Tibial artery (tissue), 4 donors: ENCODE data around the gene PPIL4.

Experiments
- DNase-seq, 2 donors: peaks; one replicate each; pipeline ENCODE4 v3.0.0-alpha.2; 2019
- H3K27ac ChIP-seq, 2 donors: fragments of 200-600 bp; sonication (generic) in 1 of 2; 1 replicate in 1 of 2; 2 replicates in 1 of 2; pipeline ENCODE4 v1.5.1; 2018 to 2019; ENCODE audit warnings: mild to moderate bottlenecking in 1 of 2
- H3K27me3 ChIP-seq, 2 donors: fragments of 200-600 bp; sonication (generic) in 1 of 2; one replicate each; pipeline versions ENCODE4 v1.5.1 to v1.6.0; 2016 to 2019
- H3K36me3 ChIP-seq, 3 donors: fragments of 200-600 bp; sonication (generic) in 2 of 3; one replicate each; pipeline ENCODE4 v1.5.1; 2016 to 2019; ENCODE audit warnings: mild to moderate bottlenecking in 2 of 3
- H3K4me1 ChIP-seq, 4 donors: fragments of 200-600 bp; sonication (generic) in 2 of 4; 1 replicate in 3 of 4; 2 replicates in 1 of 4; pipeline ENCODE4 v1.5.1; 2016 to 2019
- H3K4me3 ChIP-seq, 2 donors: fragments of 200-600 bp; sonication (generic) in 1 of 2; 1 replicate in 1 of 2; 2 replicates in 1 of 2; pipeline ENCODE4 v1.5.1; 2018 to 2019; ENCODE audit warnings: mild to moderate bottlenecking in 2 of 2
- H3K9me3 ChIP-seq, 3 donors: fragments of 200-600 bp; sonication (generic) in 1 of 3; one replicate each; pipeline ENCODE4 v1.5.1; 2016 to 2019
- intact Hi-C: fragments of 100-400 bp; cut with DNase I; formaldehyde crosslinking; loops from one replicate; pipeline ENCODE4 v1.15.0; 2023; ENCODE audit warnings: low total_unique reads
- TF ChIP-seq, protein P1 (sequence below), 2 experiments: fragments of 200-600 bp in 1 of 2; fragments of 450-650 bp in 1 of 2; IDR thresholded peaks; one replicate each; pipeline ENCODE4 v1.5.1; 2017 to 2019; ENCODE audit warnings: antibody characterized with exemption in 2 of 2, mild to moderate bottlenecking in 1 of 2, moderate library complexity in 1 of 2

The PPIL4 gene

GRCh38 chr6:149529650-149530049 is 16.2 kb downstream of the PPIL4 start:
- DNase-seq = no peak
- H3K9me3 ChIP-seq = no peaks in the 10 kb centered on the region
- H3K4me1 ChIP-seq = no peaks in the 10 kb centered on the region
- H3K36me3 ChIP-seq = peaks cover 81 to 95% (median 95%) of the 10 kb centered on the region in 3 donors
- intact Hi-C loops = loop anchor here (10.0 kb wide), 1 partner anchor 445 kb away; no protein-coding TSS in a partner anchor
- no peaks in the 10 kb centered on the region for H3K27me3 ChIP-seq
- no peak overlapping the region for H3K27ac ChIP-seq
- TF ChIP-seq, protein P1, sequence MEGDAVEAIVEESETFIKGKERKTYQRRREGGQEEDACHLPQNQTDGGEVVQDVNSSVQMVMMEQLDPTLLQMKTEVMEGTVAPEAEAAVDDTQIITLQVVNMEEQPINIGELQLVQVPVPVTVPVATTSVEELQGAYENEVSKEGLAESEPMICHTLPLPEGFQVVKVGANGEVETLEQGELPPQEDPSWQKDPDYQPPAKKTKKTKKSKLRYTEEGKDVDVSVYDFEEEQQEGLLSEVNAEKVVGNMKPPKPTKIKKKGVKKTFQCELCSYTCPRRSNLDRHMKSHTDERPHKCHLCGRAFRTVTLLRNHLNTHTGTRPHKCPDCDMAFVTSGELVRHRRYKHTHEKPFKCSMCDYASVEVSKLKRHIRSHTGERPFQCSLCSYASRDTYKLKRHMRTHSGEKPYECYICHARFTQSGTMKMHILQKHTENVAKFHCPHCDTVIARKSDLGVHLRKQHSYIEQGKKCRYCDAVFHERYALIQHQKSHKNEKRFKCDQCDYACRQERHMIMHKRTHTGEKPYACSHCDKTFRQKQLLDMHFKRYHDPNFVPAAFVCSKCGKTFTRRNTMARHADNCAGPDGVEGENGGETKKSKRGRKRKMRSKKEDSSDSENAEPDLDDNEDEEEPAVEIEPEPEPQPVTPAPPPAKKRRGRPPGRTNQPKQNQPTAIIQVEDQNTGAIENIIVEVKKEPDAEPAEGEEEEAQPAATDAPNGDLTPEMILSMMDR (IDR thresholded peaks at IDR 0.05) = no peak
- H3K4me3 ChIP-seq = no peak overlapping the region

- Histone ChIP-seq H3K27ac (no peak overlapping the region), H3K9me3 (no peaks in the 10 kb centered on the region), H3K4me1 (no peaks in the 10 kb centered on the region), H3K36me3 (peaks cover 21 to 51% (median 23%) of the 10 kb centered on the region in 3 donors), H3K4me3 (no peak overlapping the region), H3K27me3 (no peaks in the 10 kb centered on the region)
- intact Hi-C loops = loop anchor here (5.0 to 10.0 kb wide), 2 partner anchors 83 to 491 kb away; no protein-coding TSS in a partner anchor
- no peak for DNase-seq
- TF ChIP-seq, protein P1 (IDR thresholded peaks at IDR 0.05) = no peak
These were observed 30.3 kb downstream of the PPIL4 start for GRCh38 chr6:149515494-149515893.

- Histone ChIP-seq H3K36me3 (peaks cover 15 to 35% (median 26%) of the 10 kb centered on the region in 3 donors), H3K27me3 (no peaks in the 10 kb centered on the region), H3K27ac (no peak overlapping the region), H3K4me3 (no peak overlapping the region), H3K4me1 (no peaks in the 10 kb centered on the region), H3K9me3 (no peaks in the 10 kb centered on the region)
- TF ChIP-seq, protein P1 (IDR thresholded peaks at IDR 0.05) = no peak
- DNase-seq = no peak
- intact Hi-C loops = loop anchor here (10.0 kb wide), 1 partner anchor 489 kb away; no protein-coding TSS in a partner anchor
These were observed 31.9 kb downstream of the PPIL4 start for GRCh38 chr6:149513915-149514314.

DNA sequence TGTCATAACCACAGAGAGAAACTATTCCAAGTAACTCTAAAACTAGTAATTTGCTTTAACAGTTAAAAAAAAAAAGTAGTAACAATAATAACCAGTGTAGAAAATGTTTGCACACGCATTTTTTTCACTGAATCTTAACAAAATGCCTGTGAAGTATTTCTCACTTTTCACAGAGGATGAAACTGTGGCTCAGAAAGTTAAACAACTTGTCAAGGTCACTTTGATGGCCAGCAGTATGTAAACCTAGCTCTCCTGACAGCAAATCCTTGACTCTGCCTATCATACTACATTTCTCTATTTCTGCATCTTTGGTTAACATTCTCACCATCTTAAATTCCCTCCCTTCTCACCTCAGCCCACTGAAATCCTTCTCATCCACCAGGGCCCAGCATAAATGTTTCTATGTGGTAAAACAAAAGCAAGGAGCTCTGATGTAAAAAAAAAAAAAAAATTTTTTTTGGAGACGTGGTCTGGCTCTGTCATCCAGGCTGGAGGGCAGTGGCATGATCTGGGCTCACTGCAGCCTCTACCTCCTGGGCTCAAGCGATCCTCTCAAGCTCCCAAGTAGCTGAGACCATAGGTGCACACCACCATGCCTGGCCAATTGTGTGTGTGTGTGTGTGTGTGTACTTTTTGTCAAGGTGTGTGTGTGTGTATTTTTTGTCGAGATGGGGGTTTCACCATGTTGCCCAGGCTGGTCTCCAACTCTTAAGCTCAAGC is 34.9 kb downstream of the PPIL4 start:
- intact Hi-C loops = loop anchor here (10.0 kb wide), 1 partner anchor 486 kb away; no protein-coding TSS in a partner anchor
- H3K4me1 ChIP-seq = no peaks in the 10 kb centered on the region
- TF ChIP-seq, protein P1 (IDR thresholded peaks at IDR 0.05) = no peak

DNA sequence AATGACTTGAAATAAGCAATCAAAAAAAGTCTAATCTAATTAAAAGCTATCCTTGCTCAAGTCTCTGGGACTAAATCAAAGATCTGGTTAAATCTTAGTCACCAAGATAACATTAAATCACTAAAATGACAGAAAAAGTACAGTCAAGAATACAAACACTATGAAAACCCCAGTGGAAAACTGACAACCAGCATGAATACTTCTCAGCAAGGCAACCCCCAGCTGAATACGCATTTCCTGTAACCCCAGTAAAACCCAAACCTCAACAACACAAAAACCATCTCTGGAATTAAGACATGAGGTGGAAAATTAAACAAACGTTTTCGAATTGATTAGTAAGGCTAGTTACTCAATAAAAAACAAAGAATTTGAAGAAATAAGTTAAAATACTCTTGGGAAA is 37.4 kb downstream of the PPIL4 start:
- peaks cover 15 to 35% (median 29%) of the 10 kb centered on the region in 3 donors for H3K36me3 ChIP-seq
- intact Hi-C loops = no loop called here

More for the DNA sequence above, 34.9 kb downstream of the PPIL4 start:
- Histone ChIP-seq H3K36me3 (peaks cover 15 to 39% (median 28%) of the 10 kb centered on the region in 3 donors), H3K27me3 (no peaks in the 10 kb centered on the region), H3K27ac (no peak overlapping the region), H3K9me3 (no peaks in the 10 kb centered on the region), H3K4me3 (no peak overlapping the region)
- no peak for DNase-seq

More for the DNA sequence above, 37.4 kb downstream of the PPIL4 start:
- H3K27ac ChIP-seq = no peak overlapping the region
- TF ChIP-seq, protein P1 (IDR thresholded peaks at IDR 0.05) = no peak
- H3K4me3 ChIP-seq = no peak overlapping the region
- no peaks in the 10 kb centered on the region for H3K9me3 ChIP-seq
- H3K27me3 ChIP-seq = no peaks in the 10 kb centered on the region
- no peak for DNase-seq
- no peaks in the 10 kb centered on the region for H3K4me1 ChIP-seq
